WTC11 (cell line): ENCODE measurements around the gene FBXL12. TPM values are rescaled to one million over a fixed set of nuclear protein-coding genes. Genes with fewer than 3 reads are reported as not detected.

Experiments used
- ATAC-seq: fragments of 200-7000 bp; cut with Tn5 transposase; 2 replicates; pipeline ENCODE4 v1.10.0; 2021; ENCODE audit warnings: mild to moderate bottlenecking, moderate library complexity
- CTCF ChIA-PET: fragments of 300-600 bp; sonication (Branson Sonifier 250); formaldehyde crosslinking; loops from one replicate; lab custom pipeline; 2021; ENCODE audit warnings: antibody characterized with exemption; lab: Charles Lee
- POLR2A ChIA-PET: fragments of 350-600 bp; sonication (Branson Sonifier 250); formaldehyde crosslinking; loops from one replicate; lab custom pipeline; 2021; ENCODE audit warnings: antibody characterized with exemption; lab: Charles Lee
- DNase-seq: peaks from one replicate; pipeline ENCODE4 v3.0.0; 2021; ENCODE audit warnings: low spot score
- H3K27ac Mint-ChIP-seq: 2 replicates; pipeline ENCODE4 v1.8.0; 2021; ENCODE audit warnings: mixed read lengths
- H3K27me3 Mint-ChIP-seq: 2 replicates; pipeline ENCODE4 v1.8.0; 2021; ENCODE audit warnings: low read depth, mild to moderate bottlenecking, moderate library complexity, mixed read lengths
- H3K36me3 Mint-ChIP-seq: 2 replicates; pipeline ENCODE4 v1.8.0; 2021; ENCODE audit warnings: mixed read lengths
- H3K4me1 Mint-ChIP-seq: 2 replicates; pipeline ENCODE4 v1.8.0; 2022; ENCODE audit warnings: mixed read lengths
- H3K4me3 Mint-ChIP-seq: 2 replicates; pipeline ENCODE4 v1.8.0; 2021; ENCODE audit warnings: mild to moderate bottlenecking, moderate library complexity, mixed read lengths
- H3K9me3 Mint-ChIP-seq: 2 replicates; pipeline ENCODE4 v1.8.0; 2021; ENCODE audit warnings: mixed read lengths
- AR ChIP-seq: fragments of 250-450 bp; sonication (Bioruptor Pico); IDR thresholded peaks from 2 replicates; pipeline ENCODE4 v1.9.0; 2021; ENCODE audit warnings: mild to moderate bottlenecking
- ATF6 ChIP-seq: sonication (generic); formaldehyde crosslinking; IDR thresholded peaks from 2 replicates; pipeline ENCODE4 v1.8.1; 2023; ENCODE audit warnings: mild to moderate bottlenecking, missing genetic modification reagents
- CREB1 ChIP-seq: sonication (generic); formaldehyde crosslinking; IDR thresholded peaks from 2 replicates; pipeline ENCODE4 v1.8.0; 2023; ENCODE audit warnings: mild to moderate bottlenecking, missing genetic modification reagents
- CREM ChIP-seq: sonication (generic); formaldehyde crosslinking; IDR thresholded peaks from 2 replicates; pipeline ENCODE4 v1.8.1; 2022; ENCODE audit warnings: mild to moderate bottlenecking, missing genetic modification reagents, moderate library complexity
- E2F4 ChIP-seq: sonication (generic); formaldehyde crosslinking; IDR thresholded peaks from 2 replicates; pipeline ENCODE4 v1.8.1; 2022; ENCODE audit warnings: low read depth, mild to moderate bottlenecking, moderate library complexity, missing genetic modification reagents, borderline replicate concordance
- FOXP1 ChIP-seq: sonication (generic); formaldehyde crosslinking; IDR thresholded peaks from 2 replicates; pipeline ENCODE4 v1.8.0; 2022; ENCODE audit warnings: missing genetic modification reagents, mild to moderate bottlenecking, moderate library complexity, borderline replicate concordance
- JUN ChIP-seq: sonication (generic); formaldehyde crosslinking; IDR thresholded peaks from 2 replicates; pipeline ENCODE4 v1.8.0; 2023; ENCODE audit warnings: mild to moderate bottlenecking, missing genetic modification reagents
- NFE2L1 ChIP-seq: sonication (generic); formaldehyde crosslinking; IDR thresholded peaks from 2 replicates; pipeline ENCODE4 v1.8.1; 2023; ENCODE audit warnings: missing genetic modification reagents
- NFYB ChIP-seq: sonication (generic); formaldehyde crosslinking; conservative IDR thresholded peaks from 2 replicates; pipeline ENCODE4 v1.8.0; 2022; ENCODE audit warnings: low read depth, missing genetic modification reagents
- NR1H2 ChIP-seq: sonication (generic); formaldehyde crosslinking; IDR thresholded peaks from 2 replicates; pipeline ENCODE4 v1.9.0; 2021; ENCODE audit warnings: mild to moderate bottlenecking, moderate library complexity, missing genetic modification reagents
- PRDM15 ChIP-seq: sonication (generic); formaldehyde crosslinking; IDR thresholded peaks from 2 replicates; pipeline ENCODE4 v1.8.0; 2022; ENCODE audit warnings: missing genetic modification reagents
- PREB ChIP-seq: sonication (generic); formaldehyde crosslinking; IDR thresholded peaks from 2 replicates; pipeline ENCODE4 v1.8.1; 2022; ENCODE audit warnings: mild to moderate bottlenecking, missing genetic modification reagents, moderate library complexity, borderline replicate concordance
- RORB ChIP-seq: fragments of 250-450 bp; sonication (Bioruptor Pico); IDR thresholded peaks from 2 replicates; pipeline ENCODE4 v1.9.0; 2021; ENCODE audit warnings: mild to moderate bottlenecking
- TEAD4 ChIP-seq: sonication (generic); formaldehyde crosslinking; IDR thresholded peaks from 2 replicates; pipeline ENCODE4 v1.8.0; 2022; ENCODE audit warnings: mild to moderate bottlenecking, missing genetic modification reagents
- ZBTB21 ChIP-seq: sonication (generic); formaldehyde crosslinking; IDR thresholded peaks from 2 replicates; pipeline ENCODE4 v1.8.1; 2023; ENCODE audit warnings: mild to moderate bottlenecking, missing genetic modification reagents, borderline replicate concordance
- ZNF263 ChIP-seq: sonication (generic); formaldehyde crosslinking; IDR thresholded peaks from 2 replicates; pipeline ENCODE4 v1.8.1; 2022; ENCODE audit warnings: low read depth, mild to moderate bottlenecking, moderate library complexity, missing genetic modification reagents
- ZNF281 ChIP-seq: sonication (generic); formaldehyde crosslinking; IDR thresholded peaks from 2 replicates; pipeline ENCODE4 v1.8.0; 2023; ENCODE audit warnings: mild to moderate bottlenecking, missing genetic modification reagents
- ZNF532 ChIP-seq: fragments of 250-450 bp; sonication (Bioruptor Pico); IDR thresholded peaks from 2 replicates; pipeline ENCODE4 v1.9.0; 2021; ENCODE audit warnings: mild to moderate bottlenecking, borderline replicate concordance
- total RNA-seq: library from RNA; stranded (reverse); gene quantifications from 3 replicates; pipeline ENCODE4 v1.2.3, GENCODE V29; 2021

Gene FBXL12
- total RNA-seq, 1 experiment from 2014 or later = 37.6 TPM

- Mint-ChIP-seq H3K4me1 (peaks cover 7% of the 10 kb centered on the region; the same call in 1 of the 2 replicates), H3K27ac (no peak overlapping the region), H3K4me3 (no peak overlapping the region), H3K36me3 (peaks cover 8% of the 10 kb centered on the region), H3K9me3 (no peaks in the 10 kb centered on the region), H3K27me3 (no peaks in the 10 kb centered on the region)
- ATAC-seq (no peak), DNase-seq (no peak)
- CTCF ChIA-PET = interaction anchor here (0.9 kb wide), 1 partner anchor 10 kb away, joined by 3 read pairs; no protein-coding TSS in a partner anchor
- POLR2A ChIA-PET = no interaction called here
- no peak for TF ChIP-seq FOXP1 (CRISPR knock-in tag)
- no peak for TF ChIP-seq PREB (CRISPR knock-in tag)
- TF ChIP-seq PRDM15 = no peak
- no peak for TF ChIP-seq AR
- TF ChIP-seq ZNF263 (CRISPR knock-in tag) = no peak
- no peak for TF ChIP-seq CREM (CRISPR knock-in tag)
- TF ChIP-seq NR1H2 (CRISPR knock-in tag) = no peak
- no peak for TF ChIP-seq RORB (CRISPR knock-in tag)
- no peak for TF ChIP-seq JUN (CRISPR knock-in tag)
- no peak for TF ChIP-seq CREB1 (CRISPR knock-in tag)
- TF ChIP-seq NFYB = no peak
- no peak for TF ChIP-seq ZNF532 (CRISPR knock-in tag)
- no peak for TF ChIP-seq ZBTB21 (CRISPR knock-in tag)
- no peak for TF ChIP-seq NFE2L1 (CRISPR knock-in tag)
- no peak for TF ChIP-seq TEAD4
- no peak for TF ChIP-seq ATF6 (CRISPR knock-in tag)
- no peak for TF ChIP-seq ZNF281 (CRISPR knock-in tag)
- no peak for TF ChIP-seq E2F4
Observed at GRCh38 chr19:9850235-9850959, 31.5 kb upstream of the FBXL12 start.
